ENCODE data around the gene KRTAP9-9.
"Not testable (repeated sequence)": the region's sequence is repeated elsewhere in the genome, so short reads cannot be mapped to it uniquely, and the experiment has no call there.

The KRTAP9-9 gene

DNA sequence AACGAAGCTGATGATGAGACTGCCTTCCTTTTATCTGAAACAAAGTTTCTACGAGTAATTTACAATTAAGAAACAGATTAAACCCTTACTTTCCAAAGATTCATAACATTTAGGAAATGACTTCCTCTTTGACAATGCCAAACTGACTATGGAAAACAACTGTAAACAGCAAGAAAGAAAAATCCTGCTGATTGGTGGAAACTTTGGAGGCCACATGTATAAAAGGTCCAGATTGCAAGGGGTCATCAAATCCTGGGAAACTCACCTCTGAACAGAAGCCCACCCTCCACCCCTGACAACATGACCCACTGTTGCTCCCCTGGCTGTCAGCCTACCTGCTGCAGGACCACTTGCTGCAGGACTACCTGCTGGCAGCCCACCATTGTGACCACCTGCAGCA, 9.9 kb downstream of the KRTAP9-9 start, which contains the start of gene KRTAP9-6:
Gene KRTAP9-6, plus strand, starts transcription at position 301 of the 400 bp plus-strand sequence. Its CDS starts 0 bp downstream, at position 301.
- no peak for DNase-seq (ENCODE audit: low spot score)

DNA sequence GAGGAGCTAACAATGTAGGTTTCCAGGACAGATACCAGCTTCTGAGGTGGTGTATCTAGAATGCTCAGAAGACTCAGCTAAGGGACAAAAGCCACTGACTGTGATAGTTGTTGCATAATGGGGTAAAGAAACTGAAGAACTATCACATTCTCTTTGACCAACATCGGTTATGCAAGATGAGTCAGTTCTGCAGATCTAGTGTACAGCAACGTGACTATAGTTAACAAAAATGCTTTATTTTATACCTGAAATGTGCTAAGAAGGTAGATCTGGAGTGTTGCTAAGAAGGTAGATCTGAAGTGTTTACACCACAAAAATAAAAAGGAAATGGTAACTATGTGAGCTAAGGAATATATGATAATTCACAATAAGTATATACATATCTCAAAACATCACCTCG, 12.5 kb downstream of the KRTAP9-9 start:
- DNase-seq (ENCODE audit: low spot score), result no peak

DNA sequence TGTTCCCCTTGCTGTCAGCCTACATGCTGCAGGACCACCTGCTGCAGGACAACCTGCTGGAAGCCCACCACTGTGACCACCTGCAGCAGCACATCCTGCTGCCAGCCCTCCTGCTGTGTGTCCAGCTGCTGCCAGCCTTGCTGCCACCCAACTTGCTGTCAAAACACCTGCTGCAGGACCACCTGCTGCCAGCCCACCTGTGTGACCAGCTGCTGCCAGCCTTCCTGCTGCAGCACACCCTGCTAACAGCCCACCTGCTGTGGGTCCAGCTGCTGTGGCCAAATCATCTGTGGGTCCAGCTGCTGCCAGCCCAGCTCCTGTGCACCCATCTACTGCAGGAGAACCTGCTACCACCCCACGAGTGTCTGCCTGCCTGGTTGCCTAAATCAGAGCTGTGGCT, 16.1 kb downstream of the KRTAP9-9 start:
- not testable (repeated sequence) for DNase-seq (ENCODE audit: low spot score)

DNA sequence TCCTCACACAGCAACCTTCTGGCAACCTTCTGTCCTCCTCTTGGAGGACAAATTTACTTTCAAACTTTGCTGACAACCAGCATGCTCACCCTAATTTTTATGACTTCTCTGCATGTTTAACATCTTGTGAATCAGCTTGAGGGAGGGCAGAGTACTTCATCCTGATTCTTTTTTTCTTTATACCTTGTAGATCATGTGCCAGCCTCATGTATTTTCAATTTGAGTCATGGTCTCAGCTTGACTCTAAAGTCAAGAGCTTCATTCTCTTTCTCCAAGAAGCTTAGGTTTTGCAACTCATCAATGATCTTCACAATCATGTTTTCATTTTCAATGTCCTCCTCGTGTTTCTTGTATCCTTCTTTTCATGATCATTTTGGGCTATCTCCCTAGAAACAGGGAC, 16.7 kb downstream of the KRTAP9-9 start:
- DNase-seq (ENCODE audit: low spot score), result no peak

DNA sequence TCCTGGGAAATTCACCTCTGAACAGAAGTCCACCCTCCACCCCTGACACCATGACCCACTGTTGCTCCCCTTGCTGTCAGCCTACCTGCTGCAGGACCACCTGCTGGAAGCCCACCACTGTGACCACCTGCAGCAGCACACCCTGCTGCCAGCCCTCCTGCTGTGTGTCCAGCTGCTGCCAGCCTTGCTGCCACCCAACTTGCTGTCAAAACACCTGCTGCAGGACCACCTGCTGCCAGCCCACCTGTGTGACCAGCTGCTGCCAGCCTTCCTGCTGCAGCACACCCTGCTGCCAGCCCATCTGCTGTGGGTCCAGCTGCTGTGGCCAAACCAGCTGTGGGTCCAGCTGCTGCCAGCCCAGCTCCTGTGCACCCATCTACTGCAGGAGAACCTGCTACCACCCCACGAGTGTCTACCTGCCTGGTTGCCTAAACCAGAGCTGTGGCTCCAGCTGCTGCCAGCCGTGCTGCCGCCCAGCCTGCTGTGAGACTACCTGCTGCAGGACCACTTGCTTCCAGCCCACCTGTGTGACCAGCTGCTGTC, 20.5 kb downstream of the KRTAP9-9 start, which contains the start of gene KRTAP9-7:
Gene KRTAP9-7, plus strand, starts transcription at position 51 of the 543 bp plus-strand sequence. Its CDS starts 0 bp downstream, at position 51.
- not testable (repeated sequence) for DNase-seq (ENCODE audit: low spot score)

DNA sequence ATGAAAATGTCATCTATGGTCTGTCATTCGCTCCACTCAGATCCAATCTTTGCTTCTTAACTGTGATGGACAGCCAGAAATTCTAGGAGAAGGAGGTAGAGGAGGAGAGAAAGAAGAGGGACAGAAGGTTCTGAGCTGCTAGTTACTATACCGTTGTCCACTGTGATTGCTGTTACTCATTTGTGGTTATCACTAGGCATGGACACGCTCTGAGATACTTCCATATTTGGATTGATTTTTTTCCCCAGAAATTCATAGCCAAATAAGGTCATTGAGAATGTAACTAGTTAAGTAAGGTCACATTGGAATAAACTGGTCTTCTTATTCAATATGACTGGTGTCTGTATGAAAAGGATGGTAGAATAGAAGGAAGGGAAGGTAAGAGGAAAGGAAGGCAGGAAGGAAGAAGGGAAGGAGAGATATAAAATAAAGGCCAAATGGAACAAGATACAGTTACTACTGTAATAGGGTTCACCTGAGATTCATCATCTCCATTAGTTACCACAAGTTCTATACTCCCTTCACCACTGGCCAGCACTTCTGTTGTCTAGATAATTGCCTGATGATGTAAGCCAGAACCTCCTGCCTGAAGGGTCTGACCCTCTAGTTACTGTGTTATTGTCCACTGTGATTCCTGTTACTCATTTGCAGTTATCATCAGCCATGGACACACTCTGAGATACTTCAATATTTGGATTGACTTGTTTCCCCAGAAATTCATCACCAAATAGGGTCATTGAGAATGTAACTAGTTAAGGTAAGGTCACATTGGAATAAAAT, 23.2 kb downstream of the KRTAP9-9 start:
- DNase-seq (ENCODE audit: low spot score), result no peak

DNA sequence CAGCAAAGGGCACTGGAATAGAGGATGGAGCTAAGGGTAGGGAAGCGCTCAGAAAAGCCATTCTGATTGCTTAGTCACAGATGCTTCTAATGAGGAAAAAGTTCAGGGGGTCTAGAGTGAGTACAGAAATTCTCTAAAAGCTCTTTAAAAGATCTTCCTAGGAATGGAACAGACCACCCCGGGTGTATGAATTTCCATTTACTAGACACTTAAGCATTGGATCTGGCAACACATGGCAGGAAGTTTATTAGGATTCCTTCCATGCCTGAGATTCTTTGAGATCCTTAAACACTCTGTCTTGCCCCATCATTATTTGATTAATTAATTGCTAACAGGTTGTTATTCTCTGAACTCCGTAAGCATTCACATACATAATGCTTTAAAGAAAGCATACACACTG, 28.9 kb downstream of the KRTAP9-9 start:
- no peak for DNase-seq (ENCODE audit: low spot score)

DNA sequence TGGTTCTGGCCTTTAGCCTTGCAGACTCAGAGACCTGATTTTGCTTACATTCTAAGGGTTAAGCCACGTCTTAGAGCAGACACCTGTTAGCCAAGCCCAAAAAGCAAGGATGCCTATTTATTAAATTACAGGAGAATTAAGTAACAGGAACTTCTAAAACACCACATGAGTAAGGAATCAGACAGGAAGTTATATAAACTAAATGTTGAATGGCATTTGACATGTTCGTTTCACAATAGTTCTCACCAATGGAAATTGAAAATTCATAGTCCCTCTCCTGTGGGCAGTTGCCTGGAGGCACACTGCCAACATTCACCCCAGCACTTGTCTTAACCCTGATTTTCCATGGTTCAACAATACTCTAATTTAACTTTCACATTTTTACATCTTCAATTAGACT, 29.4 kb downstream of the KRTAP9-9 start:
- no peak for DNase-seq (ENCODE audit: low spot score)

DNA sequence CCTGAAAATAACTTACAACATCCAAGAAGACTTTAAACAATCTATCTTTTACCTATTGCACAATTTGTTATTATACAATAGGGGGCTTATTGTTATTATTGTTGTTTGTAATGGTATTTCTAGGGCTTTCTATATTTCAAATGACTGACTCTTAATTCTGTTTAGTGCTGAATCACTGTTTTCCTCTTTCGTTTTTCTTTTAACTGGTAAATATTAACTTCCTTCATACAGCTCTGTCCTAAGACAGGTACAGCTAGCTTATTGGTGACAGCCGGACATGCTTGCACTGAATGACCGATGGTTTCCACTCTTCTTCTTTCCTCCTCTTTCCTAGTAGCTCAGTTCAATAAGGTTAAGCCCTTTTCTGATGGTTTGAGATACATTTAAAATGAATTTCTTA, 31.9 kb downstream of the KRTAP9-9 start:
- no peak for DNase-seq (ENCODE audit: low spot score)

DNA sequence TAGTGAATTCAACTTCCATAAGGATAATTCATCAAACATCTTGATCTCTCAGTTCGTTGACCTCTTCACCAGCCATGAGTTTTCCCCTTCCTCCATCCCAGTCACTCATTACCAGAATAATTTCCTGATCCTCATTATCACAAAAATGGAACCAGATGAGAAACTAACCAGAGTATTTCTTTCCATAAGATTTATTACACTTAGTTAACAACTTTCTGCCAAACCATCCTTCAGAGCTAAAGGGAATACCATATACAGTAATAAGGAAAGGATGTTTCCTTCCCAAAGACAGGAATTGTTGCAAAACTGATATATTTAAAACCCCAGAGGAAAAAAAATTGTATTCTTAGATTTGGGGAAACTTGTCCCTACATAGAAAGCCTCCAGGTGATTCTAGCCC, 38.8 kb downstream of the KRTAP9-9 start:
- no peak for DNase-seq (ENCODE audit: low spot score)

DNA sequence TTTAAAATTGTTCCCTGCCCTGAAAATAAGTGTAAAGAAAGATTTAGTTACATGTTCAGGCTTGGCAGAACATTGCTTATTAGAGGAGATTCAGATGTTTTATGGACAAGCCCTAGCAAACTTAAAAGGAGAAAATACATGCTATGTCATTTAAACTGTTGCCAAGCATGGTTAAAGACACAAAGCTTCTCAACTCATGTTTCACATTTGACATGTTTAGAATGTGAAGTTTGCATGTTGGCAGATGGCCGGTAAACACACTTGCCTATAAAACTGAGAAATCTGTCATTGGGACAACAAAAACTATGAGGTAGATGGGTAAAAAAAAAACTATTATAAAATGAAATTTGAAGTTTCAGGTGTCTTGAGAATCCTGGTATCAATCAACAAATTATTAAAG, 41.7 kb downstream of the KRTAP9-9 start:
- no peak for DNase-seq (ENCODE audit: low spot score)

DNA sequence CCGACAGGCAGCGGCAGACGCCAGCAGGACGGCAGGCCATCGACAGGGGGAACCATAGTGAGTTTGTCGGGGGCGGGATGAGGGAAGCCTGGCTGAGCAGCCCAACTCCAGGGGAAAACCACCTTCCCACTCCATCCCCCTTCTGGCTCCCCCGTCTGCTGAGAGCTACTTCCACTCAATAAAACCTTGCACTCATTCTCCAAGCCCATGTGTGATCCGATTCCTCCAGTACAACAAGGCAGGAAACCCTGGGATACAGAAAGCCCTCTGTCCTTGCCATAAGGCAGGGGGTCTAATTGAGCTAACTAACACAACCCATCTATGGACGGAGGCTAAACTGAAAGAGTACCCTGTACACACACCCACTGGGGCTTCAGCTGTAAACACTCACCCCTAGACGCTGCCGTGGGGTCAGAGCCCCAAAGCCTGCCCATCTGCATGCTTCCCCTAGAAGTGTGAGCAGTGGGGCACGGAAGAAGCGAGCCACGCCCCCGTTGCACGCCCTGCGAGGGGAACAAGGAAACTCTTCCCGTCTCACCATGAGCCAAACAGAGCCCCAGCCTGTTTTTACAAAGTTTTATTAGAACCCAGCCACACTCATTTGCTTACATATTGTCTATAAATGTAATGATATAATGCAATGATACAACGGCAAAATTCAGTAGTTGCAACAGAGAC, 43.4 kb downstream of the KRTAP9-9 start:
- DNase-seq (ENCODE audit: low spot score), result no peak

DNA sequence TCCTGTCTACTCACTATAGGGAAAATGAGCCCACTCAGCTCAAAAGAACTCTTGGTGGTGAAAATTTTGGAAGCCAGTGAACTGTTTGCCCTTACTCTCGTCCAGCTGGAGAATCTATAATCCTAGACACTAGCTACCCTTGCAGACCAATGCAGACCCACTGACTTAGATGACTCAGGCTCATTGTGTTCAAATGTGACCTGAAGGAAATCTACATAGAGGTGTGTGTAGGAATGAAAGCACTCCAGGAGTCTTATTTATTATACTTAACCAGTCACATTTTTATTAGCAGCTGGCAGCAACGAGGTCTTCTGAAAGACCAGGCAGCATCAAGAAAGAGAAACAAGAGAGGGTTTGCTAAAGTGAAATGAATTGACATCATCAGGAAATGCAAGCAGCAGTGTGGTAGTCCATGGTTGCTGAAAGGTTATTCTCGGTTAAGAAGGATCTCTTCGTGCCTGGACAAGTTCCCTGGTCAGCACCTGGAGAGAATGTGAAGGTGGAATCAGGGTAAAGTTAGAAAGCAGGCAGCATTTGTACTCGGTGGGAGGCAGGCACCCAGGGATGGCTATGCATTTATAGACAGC, 46.1 kb downstream of the KRTAP9-9 start:
- DNase-seq (ENCODE audit: low spot score), result no peak

DNA sequence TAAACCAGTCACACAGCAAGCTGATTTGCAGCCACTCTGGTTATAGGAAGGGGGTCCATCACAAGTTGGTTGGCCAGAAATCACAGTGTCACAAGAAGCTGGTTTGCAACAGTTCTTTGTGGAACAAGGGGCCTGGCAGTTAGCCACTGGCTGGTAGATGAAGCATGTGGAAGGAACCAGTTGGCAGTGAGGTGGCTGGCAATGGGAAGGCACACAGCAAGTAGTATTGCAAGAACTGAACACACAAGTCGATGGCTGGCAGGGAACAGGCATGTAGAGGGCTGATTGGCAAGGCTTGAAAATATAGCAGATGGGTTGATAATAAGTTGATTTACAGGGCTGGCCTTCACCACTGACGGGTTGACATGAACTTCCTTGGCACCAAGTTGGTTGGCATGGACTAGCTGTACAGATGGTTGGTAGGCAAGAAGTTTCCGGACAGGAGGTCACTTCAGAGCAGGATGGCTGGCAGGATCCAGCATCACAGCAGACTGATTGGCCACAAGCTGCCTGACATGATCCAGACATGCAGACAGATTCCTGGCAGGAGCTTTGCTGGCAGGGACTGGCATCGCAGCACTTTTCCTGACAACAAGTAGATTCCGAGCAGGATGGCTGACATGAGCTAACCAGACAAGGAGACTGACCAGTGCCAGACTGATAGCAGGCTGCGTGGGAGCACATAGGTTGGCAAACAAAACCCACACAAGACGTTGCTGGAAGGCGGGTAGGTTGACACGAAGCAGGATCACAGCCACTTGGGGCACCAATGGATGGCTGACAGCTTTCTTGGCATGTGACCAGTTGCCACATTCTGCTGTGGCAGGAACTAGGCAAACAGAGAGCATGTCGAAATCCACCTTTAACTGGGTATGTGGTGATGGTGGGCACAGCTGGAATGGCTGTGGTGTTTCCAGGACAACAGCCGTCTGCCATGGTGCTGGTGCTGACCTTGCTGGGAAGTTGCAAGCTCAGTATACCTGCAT, 47.0 kb downstream of the KRTAP9-9 start, which contains the start of gene KRTAP29-1:
Gene KRTAP29-1, minus strand, starts transcription at position 936 of the 986 bp plus-strand sequence. Its CDS starts 0 bp downstream, at position 936.
- DNase-seq (ENCODE audit: low spot score), result no peak

DNA sequence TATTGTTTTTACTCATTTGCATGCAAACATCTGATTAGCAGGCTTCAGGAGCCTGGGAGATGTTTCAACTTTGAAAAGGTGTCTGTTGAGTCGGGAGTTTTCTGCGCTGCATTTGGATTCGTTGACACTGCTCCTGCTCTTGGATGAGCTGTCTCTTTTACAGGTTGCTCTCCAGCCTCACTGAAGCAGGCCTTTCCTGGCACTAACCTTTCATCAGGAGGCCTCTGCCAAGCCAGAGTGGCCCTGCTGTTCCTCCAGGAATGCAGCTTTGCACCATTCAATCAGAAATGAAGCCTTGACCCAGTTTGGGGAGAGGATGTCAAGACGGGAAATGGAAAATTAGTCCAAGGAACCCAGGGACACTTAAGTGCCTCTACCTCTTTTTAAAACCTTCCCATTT, 47.8 kb downstream of the KRTAP9-9 start:
- no peak for DNase-seq (ENCODE audit: low spot score)

DNA sequence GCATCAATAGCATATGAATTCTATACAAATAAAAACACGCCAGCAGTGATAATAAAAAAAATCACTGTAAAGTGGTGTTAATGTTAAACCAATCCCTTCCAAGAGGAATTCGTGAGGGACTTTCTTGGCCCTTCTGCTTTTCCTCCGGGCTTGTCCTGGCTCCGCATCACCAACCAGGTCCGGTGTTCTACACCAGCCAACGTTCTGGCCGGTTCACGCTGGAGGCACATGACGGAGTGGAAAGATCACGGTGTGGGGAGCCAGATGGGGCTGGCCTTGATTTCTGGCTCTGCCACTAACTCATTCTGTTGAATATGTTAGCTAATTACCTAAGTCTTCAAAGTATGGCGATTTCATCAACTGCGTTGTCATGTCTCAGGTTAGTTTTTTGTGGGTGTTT, 48.9 kb downstream of the KRTAP9-9 start:
- DNase-seq (ENCODE audit: low spot score), result no peak
